GM23248 (cell line): ENCODE results near the gene DGKG.

Experiments used
- EZH2 ChIP-seq: fragments of 200-600 bp; sonication (generic); IDR thresholded peaks from 2 replicates; pipeline ENCODE4 v1.6.1; 2018; ENCODE audit warnings: antibody characterized with exemption, mild to moderate bottlenecking; ENCODE audit not compliant: insufficient read depth, poor library complexity, severe bottlenecking
- EZH2phosphoT487 ChIP-seq: fragments of 200-600 bp; sonication (generic); IDR thresholded peaks from 2 replicates; pipeline ENCODE4 v1.6.1; 2018; ENCODE audit warnings: antibody characterized with exemption, moderate library complexity, mild to moderate bottlenecking, low read depth; ENCODE audit not compliant: insufficient read depth

DNA sequence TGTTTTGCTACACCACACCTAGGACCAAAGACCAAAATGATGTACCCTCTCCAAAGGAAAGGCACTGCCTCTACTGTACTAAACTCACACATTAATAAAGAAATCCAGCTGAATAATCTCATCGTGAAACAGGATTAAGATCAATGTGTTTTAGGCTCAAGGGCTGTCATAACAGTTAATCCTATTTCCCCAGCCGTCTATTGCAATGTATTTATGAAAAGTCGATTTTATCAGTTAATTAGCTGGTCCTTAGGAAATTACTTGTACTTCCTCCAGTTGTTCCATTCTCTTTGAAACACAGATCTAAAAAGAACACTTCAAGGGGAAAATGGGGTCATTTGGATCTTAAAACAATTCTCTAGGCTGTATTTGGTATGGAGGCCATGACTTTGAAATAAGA lies 261.6 kb downstream of the DGKG start:
- TF ChIP-seq EZH2 (no peak), EZH2phosphoT487 (no peak)
